Fibroblast of the aortic adventitia (primary cell): ENCODE results near the gene TBXAS1. TPM values are rescaled to one million over a fixed set of nuclear protein-coding genes. Genes with fewer than 3 reads are reported as not detected.

Experiments used
- DNase-seq: peaks from one replicate; pipeline ENCODE4 v3.0.0-alpha.2; 2010; ENCODE audit warnings: low read depth
- H3K4me3 ChIP-seq: 2 replicates; pipeline ENCODE4 v1.5.1; 2011; ENCODE audit warnings: low read depth, mild to moderate bottlenecking, control low read depth, low read length, moderate library complexity
- total RNA-seq: library from RNA; depleted of rRNA; stranded (reverse); fragments of >200 nt; gene quantifications from 2 replicates; pipeline ENCODE4 v1.2.3, GENCODE V29; 2012; ENCODE audit warnings: low replicate concordance
- TF ChIP-seq, protein P1 (sequence below): IDR thresholded peaks from 2 replicates; pipeline ENCODE4 v1.5.1; 2011; ENCODE audit warnings: mild to moderate bottlenecking, low read length, control low read depth, inconsistent platforms; ENCODE audit not compliant: insufficient read depth

The TBXAS1 gene
- total RNA-seq, 1 donor: 2.4 TPM

DNA sequence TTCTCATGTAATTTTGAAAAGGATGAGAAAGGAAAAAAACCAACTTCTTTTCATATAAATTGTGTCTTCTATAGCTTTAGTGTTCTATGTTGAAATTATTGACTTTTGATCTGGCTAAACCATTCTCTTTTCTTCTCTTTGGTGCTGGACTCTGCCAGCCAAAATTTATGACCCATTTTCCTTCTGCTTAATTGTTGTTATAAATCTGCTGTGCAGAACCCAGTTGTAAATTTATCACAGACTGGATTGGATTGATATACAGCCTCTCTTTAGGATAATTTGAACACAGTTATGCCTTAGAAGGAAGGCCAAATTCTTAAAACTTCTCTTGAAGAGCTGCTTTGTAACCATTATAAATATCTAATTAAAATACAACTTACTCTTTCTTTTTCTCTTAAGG is 139.9 kb downstream of the TBXAS1 start:
- no peak overlapping the region for H3K4me3 ChIP-seq
- no peak for DNase-seq
- TF ChIP-seq, protein P1, sequence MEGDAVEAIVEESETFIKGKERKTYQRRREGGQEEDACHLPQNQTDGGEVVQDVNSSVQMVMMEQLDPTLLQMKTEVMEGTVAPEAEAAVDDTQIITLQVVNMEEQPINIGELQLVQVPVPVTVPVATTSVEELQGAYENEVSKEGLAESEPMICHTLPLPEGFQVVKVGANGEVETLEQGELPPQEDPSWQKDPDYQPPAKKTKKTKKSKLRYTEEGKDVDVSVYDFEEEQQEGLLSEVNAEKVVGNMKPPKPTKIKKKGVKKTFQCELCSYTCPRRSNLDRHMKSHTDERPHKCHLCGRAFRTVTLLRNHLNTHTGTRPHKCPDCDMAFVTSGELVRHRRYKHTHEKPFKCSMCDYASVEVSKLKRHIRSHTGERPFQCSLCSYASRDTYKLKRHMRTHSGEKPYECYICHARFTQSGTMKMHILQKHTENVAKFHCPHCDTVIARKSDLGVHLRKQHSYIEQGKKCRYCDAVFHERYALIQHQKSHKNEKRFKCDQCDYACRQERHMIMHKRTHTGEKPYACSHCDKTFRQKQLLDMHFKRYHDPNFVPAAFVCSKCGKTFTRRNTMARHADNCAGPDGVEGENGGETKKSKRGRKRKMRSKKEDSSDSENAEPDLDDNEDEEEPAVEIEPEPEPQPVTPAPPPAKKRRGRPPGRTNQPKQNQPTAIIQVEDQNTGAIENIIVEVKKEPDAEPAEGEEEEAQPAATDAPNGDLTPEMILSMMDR: no peak

DNA sequence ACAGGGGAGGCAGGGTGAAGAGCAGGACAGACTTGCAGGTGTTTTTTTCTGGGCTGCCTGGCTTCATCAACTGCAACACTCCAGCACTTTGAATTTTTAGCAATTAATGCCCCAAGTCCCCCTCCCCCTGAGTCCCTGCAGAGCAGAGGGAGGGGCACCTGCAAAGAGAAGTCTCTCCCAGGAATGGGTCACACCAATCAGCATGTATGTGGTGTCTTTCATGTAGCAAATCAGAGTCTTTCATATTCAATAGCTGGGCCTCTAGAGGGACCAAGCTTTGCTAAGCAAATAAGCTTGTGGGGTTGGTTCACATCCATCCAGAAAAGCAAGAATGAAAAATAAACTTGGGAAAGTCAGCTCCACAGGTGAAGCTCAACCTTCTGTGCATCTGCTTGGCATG is 143.0 kb downstream of the TBXAS1 start:
- no peak overlapping the region for H3K4me3 ChIP-seq
- DNase-seq: no peak
- TF ChIP-seq, protein P1: no peak

DNA sequence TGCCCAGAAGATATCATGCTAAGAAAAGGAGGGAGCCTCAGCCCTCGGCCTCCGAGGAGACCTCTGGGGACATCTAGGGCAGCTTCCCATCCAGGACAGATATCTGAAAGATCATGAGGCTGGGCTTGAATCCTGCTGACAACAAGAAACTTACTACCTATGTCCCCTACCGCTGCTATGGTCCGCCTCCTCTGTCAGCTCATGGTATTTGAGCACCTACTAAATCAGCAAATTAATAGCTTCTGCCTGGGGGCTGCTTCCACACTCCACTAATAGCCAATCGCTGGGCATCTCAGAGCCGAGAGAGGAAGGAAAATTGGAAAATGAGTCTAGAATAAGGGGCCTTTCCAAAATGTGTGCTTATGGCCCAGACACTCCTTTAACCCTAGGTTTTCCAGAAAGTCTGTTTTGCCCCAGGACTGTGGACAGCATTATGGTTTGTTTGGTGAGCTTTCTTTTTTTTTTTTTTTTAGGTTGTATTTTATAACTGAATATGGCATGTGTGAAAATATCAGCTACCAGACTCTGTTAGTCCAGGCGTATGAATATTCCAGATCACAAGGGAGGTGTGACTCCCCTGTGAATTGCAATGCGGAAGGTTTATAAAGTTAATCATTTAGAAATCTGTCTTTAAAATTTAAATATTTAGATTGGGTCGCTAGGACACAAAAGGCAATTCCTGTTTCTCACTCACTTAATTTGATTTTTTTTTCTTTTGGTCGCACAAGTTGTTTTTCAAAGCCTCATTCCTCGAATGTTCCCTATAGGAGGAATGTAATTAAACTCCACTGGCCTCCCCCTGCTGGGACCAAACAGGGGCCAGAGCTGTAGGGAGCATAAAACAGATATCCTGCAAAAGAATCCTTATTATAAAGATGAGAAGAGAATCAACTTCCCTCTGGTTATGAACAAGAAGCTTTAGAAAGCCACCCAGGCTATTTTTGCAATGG is 144.3 kb downstream of the TBXAS1 start:
- TF ChIP-seq, protein P1: no peak
- no peak for DNase-seq

DNA sequence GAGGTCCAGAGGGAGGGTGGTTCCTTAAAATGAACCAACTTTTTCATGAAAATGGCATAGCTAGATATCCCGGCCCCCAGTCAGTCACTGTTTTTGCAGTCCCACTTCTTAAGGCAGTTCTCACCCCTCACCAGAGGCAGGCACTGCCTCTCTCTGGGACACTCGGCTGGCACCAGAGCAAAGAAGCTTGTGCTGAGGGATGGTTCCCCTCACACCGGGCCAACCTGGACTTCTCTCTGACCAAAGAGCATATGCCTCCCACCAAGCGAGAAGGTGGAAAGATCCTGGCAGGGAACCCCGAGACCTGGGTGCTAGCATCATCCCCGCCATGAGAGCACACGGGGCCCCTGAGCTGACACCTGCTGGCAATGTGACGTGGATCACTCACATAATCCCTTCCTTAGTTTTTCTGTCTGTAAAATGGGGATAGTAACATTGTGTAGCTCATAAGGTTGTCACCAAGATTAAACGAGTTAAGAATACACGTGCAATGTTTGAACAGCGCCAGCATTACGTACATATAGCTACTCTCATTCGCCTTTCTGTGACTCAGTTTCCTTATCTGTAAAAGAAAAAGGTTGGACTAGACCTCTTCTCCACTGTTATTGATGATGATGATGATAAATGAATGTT is 145.2 kb downstream of the TBXAS1 start:
- DNase-seq: no peak
- TF ChIP-seq, protein P1: no peak

More for the DNA sequence above, 144.3 kb downstream of the TBXAS1 start:
- no peak overlapping the region for H3K4me3 ChIP-seq

DNA sequence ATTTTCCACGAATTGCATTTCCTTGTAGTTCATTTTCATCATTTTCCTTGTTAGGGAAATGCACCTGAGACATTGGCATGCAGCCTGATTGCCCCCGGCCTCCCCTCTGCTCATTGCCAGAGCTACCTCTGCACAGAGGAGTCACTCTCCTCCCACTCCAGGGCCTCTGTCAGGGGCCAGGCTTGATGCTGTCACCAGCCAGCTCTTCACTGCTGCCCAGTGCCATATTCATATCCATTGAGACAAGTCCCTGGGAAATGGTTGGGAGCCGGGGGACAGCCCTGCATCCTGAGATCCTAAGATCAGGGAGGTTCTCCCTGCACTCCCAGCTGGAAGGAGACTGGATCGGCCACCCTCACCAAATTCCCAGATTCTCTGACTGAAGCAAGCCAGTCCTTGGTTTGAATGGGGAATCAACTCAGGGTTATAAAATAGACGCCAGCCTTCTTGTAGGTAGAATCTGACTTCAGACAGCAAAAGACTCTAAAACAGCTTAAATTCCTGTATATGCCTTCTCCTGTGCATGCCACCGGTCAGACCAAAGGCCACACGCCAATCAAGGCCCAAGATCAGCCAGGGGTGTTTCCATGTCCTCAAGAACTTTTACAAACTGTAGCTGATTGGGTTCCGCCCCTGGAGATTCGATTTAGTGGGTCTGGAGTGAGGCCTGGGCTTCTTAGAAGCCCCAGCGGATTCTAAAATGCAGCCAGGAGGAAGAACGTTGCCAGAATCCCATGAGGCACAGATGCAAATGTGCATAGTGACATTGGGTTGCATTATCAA is 147.2 kb downstream of the TBXAS1 start:
- H3K4me3 ChIP-seq: no peak overlapping the region
- no peak for DNase-seq
- TF ChIP-seq, protein P1: no peak

More for the DNA sequence above, 145.2 kb downstream of the TBXAS1 start:
- H3K4me3 ChIP-seq: no peak overlapping the region

DNA sequence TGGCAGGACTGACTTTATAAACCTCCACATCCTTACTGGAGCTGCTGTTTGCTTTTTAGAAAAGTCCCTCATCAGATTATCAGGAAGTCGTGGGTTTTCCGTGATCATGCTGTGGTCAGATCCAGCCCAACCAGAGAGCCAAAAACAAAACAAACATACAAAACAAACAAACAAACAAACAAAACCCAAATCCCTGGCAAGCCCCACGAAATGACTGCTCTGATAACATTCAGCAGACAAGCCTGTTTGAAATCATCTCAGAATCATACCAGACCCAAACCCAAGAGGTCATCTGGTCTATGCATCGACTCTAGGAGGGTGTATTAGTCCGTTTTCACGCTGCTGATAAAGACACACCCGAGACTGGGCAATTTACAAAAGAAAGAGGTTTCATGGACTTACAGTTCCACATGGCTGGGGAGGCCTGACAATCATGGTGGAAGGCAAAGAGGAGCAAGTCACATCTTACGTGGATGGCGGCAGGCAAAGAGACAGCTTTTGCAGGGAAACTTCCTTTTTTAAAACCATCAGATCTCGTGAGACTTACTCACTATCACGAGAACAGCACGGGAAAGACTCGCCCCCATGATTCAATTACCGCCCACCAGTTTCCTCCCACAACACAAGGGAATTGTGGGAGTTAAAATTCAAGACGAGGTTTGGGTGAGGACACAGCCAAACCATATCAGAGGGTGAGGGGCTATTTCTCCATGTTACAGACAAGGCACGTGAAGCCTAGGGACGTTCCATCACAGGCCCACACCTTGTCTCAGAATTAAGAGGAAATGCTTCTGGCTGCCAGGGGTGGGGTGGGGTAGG is 148.0 kb downstream of the TBXAS1 start:
- no peak for DNase-seq
- H3K4me3 ChIP-seq: no peak overlapping the region
- TF ChIP-seq, protein P1: no peak
